GM21786 (cell line): ENCODE measurements around the gene STX7.
"Not testable (repeated sequence)": the region's sequence is repeated elsewhere in the genome, so short reads cannot be mapped to it uniquely, and the experiment has no call there.

Source experiments
- ATAC-seq: cut with Tn5 transposase; IDR thresholded peaks from one replicate; pipeline ENCODE4 v1.9.1; 2021; ENCODE audit not compliant: unreplicated experiment

STX7 gene

DNA sequence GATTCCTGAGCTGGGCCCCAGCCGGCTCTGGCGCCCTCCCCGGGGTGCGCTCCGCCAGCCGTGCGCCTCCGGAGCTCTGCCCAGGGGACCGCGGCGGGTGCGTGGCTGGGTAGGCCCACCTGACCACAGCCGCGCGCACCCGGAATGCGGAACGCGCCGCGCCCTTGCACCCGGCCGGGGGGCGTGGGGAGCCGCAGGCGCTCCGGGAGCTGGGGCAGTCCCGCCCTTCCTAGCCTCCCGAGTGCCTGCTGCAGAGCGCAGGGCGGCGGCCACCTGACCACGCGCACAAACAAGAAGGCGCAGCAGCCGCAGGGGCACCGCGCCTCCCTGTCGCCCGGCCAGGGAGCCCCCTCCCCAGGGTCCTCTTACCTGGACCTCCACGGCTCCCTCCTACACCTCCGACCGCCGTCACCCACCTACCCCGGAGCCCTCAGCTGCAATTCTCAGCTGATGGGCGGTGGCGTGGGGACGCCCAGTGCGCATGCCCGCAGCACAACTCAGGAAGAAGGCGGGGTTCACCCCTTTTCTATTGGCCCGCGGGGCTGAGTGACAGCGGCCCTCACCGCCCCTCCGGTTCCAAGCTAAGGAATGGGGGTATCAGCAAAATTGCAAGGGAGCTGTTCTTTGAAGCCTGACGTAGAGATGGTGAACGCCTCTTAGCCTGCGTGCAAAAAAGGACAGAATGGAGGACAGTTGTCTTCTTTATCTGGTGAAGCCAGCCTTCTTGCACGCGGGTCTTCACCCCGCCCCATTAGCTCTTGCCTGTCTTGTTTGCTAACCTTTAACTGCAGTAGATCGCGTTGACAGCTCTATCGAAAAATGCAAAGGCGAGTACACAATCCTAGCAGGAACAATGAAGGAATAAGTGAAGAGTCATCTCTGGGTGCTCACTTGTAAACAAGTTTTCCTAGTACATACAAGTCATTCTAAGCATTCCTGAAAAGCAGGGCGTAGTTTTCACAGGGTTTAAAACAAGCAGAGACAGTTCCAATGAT is at the start of gene STX7:
STX7 (minus strand) TSS at position 479 of the 995 bp plus-strand sequence. CDS start 9,586 bp downstream, outside the sequence.
- ATAC-seq: peak; percentile 84

DNA sequence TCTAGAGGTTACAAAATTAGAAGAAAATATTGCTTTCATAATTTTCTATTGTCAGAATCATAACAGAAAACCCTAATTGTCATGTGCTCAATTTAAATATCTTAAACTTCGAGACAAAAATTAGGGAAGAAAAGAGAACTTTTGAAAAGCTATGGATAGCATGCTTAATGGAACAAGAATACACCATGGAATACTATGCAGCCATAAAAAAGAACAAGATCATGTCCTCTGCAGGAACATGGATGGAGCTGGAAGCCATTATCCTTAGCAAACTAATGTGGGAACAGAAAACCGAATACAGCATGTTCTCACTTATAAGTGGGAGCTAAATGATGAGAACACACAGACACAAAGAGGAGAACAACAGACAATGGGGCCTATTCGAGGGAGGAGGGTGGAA is 47.2 kb upstream of the STX7 start:
- ATAC-seq: not testable (repeated sequence)

GRCh38 chr6:132552372-132552771 is 39.5 kb upstream of the STX7 start, which contains the start of gene TAAR8:
TAAR8 (plus strand) TSS chr6:132552672; CDS start chr6:132552693, 21 bp downstream.
- no peak for ATAC-seq

- ATAC-seq: no peak
These were observed 38.3 kb upstream of the STX7 start for GRCh38 chr6:132551214-132551613.

- ATAC-seq: no peak
These were observed 36.0 kb upstream of the STX7 start for GRCh38 chr6:132548746-132549463.

DNA sequence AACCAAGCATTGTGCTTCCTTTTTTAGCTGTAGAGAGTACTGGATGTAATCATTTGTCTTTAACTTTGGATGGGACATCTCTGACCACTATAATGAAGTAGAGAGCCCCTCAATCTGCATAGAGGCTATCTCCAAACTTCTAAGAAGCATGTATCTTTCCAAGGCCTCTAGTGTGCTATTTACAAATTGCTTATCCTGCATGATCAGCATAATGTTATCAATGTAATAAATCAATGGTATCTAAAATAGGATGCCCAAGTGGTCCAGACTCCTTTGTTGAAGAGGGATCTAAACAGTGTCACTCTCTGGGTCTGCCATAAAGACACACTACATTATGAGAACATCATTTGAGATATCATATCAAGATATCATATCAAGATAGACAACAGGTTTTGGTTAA is 31.9 kb upstream of the STX7 start:
- no peak for ATAC-seq

DNA sequence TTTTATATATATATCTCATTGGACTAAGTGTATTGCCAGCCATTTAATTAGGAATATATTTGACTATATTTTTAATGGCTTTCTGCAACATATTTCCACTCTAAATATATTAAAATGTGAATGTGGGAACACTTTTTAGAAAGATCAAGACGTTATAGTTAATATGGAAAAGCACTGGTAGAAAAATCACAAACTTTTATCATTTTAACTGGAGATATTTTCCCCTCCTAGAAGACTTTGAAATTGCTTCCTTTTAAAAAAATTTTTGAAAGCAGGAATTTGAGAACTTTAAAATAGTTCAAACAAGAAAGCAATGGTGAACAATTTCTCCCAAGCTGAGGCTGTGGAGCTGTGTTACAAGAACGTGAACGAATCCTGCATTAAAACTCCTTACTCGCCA is 25.1 kb upstream of the STX7 start, which contains the start of gene TAAR9:
TAAR9 (plus strand) TSS at position 301 of the 400 bp plus-strand sequence; CDS start at position 314, 13 bp downstream.
- ATAC-seq: no peak

DNA sequence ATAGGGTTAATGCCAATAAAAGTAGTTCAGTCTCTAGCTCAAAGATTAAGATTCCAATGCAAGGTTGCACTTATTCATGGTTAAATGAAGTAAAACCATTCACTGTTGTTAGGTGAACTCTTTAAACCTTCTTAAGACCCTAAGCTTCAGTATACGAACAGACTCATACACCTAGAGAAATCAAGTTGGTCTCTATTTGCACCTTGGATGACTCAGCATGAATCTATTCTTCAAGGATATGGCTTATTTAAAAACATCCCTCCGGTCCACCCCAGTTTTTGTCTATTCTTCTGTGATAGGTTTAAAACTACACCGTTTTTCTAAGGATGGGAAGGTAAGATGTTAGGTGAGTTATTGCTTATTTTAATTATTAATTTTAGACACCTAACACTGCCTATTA is 24.2 kb upstream of the STX7 start:
- no peak for ATAC-seq

DNA sequence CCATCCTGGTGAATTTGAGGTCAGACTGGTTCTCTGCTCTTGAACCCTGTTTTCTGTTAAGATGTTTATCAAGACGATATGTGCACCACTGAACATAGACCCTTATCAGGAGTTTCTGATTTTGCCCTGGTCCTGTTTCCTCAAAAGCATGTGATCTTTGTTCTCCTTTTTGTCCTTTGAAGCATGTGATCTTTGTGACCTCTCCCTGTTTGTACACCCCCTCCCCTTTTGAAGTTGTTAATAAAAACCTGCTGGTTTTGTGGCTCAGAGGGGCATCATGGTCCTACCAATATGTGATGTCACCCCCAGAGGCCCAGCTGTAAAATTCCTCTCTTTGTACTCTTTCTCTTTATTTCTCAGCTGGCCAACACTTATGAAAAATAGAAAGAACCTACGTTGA is 21.6 kb upstream of the STX7 start:
- ATAC-seq: not testable (repeated sequence)

DNA sequence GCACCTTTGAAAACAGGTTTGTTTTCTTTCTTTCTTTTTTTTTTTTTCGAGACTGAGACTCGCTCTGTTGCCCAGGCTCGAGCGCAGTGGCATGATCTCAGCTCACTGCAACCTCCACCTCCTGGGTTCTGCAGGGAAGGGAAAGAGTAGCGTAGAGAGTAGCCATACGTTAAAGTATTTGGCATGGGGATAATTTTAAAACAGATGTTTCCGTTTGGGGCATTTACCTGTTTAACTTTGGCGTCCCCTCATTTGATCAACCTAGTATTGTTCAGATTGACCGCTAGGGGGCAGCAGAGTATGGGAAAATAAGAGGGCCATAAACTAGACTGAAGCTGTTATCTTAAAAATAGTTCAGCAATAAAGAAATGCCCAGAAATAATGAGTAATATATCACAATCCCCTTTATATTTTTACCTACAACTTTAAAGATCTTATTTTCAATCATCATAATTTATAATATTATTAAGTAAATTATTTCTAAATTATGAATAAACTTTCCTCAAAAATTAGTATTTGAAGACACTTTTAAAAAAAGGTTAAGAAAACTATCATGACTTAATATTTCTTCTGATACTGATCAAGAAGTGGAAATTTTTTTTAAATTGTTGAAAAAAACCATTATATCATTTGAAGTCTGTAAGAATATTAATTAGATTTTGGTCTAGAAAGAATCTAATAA is 17.5 kb upstream of the STX7 start:
- peak; percentile 95 for ATAC-seq

- no peak for ATAC-seq
These were observed 14.9 kb upstream of the STX7 start for GRCh38 chr6:132527791-132528190.

DNA sequence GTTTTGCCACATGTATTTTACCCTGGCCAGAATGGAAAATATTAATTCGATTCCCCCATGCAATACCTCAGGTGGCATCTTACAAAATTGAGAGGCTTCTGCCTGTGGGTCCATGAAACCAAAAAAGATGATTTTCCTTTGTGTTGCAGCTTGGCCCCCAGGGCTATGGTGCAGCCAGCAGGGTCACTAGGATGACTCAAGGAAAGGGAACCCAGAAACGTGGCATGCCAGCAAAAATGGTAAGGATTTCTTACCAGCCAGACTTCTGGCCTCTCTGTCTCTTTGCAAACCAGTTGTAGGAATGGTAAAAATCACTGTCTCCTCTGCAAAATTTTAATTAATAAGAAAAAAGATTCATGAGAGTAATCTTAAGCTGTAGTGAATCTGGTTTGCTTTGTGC is 13.5 kb upstream of the STX7 start:
- ATAC-seq: no peak

- ATAC-seq: no peak
These were observed 12.9 kb upstream of the STX7 start for GRCh38 chr6:132525866-132526265.

DNA sequence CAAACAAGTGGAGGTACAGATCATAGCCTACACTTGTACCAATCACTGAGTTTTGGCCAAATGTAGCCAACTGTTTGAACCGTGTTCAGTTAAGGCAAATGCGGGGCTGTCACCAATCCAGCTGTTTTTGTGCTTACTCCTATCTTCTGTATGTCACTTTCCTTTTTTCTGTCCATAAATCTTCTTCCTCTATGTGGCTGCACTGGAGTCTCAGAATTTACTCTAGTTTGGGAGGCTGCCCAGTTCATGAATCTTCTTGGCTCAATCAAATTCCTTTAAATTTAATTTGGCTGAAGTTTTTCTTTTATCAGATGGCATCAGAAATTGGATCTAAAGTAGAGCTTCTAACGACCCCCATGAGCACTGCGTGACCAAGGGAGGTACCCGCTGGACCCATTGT is 11.7 kb upstream of the STX7 start:
- no peak for ATAC-seq

DNA sequence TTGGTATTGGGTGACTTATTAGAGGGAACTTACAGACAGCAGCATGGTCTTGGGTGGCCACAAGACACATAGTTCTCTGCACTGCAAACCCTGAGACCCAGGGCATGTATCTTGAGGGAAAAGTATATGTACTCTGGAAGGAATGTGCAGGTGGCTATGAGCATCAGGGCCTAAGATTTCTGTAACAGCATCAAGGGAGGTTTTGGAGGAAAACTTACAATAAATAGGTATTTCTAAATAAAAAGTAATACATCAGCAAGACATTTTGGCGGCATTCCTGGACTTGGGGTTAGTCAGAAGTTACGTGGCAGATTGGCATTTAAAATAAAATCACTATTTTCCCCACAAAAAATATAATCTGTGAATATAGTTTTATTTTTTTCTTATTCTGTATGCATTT is 8.0 kb upstream of the STX7 start:
- ATAC-seq: no peak

GRCh38 chr6:132515386-132515785 is 2.5 kb upstream of the STX7 start:
- no peak for ATAC-seq

DNA sequence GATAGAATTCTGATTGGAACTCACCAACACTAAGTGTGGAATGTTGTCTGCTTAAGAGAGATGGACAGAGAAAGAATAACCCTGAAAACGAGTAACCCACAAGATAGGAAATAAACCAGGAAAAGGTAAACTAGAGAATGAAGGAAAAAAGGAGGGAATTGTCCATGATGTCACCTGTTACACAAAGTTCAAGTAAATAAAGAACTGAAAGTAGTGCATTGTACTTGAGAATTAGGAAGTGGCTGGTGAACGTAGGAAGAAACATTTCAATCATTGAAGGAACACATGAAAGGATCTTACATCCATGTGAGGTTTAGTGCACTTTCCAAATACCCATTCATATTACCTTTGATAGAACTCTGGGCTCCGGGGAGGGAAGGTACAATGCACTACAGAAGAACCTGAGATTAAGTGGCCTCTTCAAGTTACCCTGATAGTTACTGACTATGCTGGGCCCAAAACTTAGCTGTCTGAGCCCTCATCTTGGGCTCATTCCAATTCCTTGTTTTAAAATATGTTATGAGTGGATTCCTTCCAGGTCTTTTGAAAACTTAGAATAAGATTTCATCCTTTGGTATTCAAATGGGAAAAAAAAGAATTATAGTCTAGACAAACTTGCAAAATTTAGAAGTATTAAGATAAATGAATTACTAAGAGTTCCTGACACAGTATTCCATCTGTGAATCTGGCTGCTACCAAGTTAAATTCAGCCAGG is 1.1 kb upstream of the STX7 start:
- ATAC-seq: no peak

- ATAC-seq: no peak
These were observed 626 bp downstream of the STX7 start for GRCh38 chr6:132512342-132512637.

- ATAC-seq: peak; percentile 25
These were observed 1.1 kb downstream of the STX7 start for GRCh38 chr6:132511831-132512220.

DNA sequence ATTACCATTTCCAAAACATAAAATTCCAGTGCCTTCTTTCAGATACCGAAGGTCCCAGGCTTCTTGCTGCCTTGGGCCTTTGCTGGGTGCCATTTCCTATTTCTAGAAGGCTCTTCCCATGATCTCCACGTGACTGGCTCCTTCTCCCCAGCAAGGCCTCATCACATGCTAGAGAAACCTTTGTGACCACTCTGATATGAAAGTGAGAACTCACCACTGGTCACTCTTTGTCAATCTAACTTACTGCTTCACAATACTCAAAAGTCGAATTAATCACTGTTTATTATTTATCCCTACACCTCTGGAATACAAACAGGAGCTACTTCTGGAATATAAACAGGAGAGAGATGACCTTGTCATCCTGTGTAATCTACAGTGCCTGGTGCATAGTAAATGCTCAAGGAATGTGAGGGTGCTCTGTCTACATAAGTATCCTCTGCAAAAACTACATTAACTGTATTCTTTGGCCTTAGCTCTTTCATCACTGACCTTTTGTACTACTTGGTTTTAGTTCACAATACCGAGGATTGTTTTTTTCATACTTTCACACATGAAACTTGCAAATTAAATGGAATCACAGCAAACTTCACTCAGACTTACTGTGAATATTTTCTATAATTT is 1.6 kb downstream of the STX7 start:
- ATAC-seq: no peak
